NB4 (cell line): ENCODE data around the gene TPST1.

Experiments
- DNase-seq: peaks from one replicate; pipeline ENCODE4 v3.0.0; 2010; ENCODE audit warnings: low read depth
- H3K4me3 ChIP-seq: one replicate; pipeline ENCODE4 v1.5.1; 2011; ENCODE audit warnings: mild to moderate bottlenecking, low read depth, low read length, moderate library complexity
- CTCF ChIP-seq: IDR thresholded peaks from one replicate; pipeline ENCODE4 v1.5.1; 2012; ENCODE audit warnings: low read depth, low read length
- MAX ChIP-seq: IDR thresholded peaks from 2 replicates; pipeline ENCODE4 v1.6.1; 2011; ENCODE audit warnings: low read depth, low read length
- MYC ChIP-seq: IDR thresholded peaks from 2 replicates; pipeline ENCODE4 v1.6.1; 2011; ENCODE audit warnings: low read depth, low read length
- POLR2A ChIP-seq: IDR thresholded peaks from 2 replicates; pipeline ENCODE4 v1.6.1; 2011; ENCODE audit warnings: mild to moderate bottlenecking; ENCODE audit not compliant: insufficient read length; ENCODE audit errors: extremely low read depth

The TPST1 gene

GRCh38 chr7:66236713-66237303, 31.7 kb downstream of the TPST1 start:
- no peak for DNase-seq
- TF ChIP-seq MAX (no peak), POLR2A (no peak)
- H3K4me3 ChIP-seq = no peak overlapping the region

GRCh38 chr7:66237906-66238772, 33.0 kb downstream of the TPST1 start:
- TF ChIP-seq MAX = no peak
- TF ChIP-seq POLR2A = no peak
- no peak for TF ChIP-seq MYC
- TF ChIP-seq CTCF = no peak
- DNase-seq = no peak
- H3K4me3 ChIP-seq = no peak overlapping the region

GRCh38 chr7:66238773-66239466, 33.8 kb downstream of the TPST1 start:
- no peak overlapping the region for H3K4me3 ChIP-seq
- TF ChIP-seq MAX (no peak), CTCF (no peak), MYC (no peak)
- no peak for DNase-seq

GRCh38 chr7:66239467-66239856, 34.3 kb downstream of the TPST1 start:
- TF ChIP-seq MYC = no peak
- no peak for TF ChIP-seq MAX
- TF ChIP-seq CTCF = no peak
- no peak for TF ChIP-seq POLR2A
- no peak for DNase-seq
- no peak overlapping the region for H3K4me3 ChIP-seq

- TF ChIP-seq CTCF = no peak
- no peak for TF ChIP-seq POLR2A
- TF ChIP-seq MAX = no peak
- no peak for TF ChIP-seq MYC
- DNase-seq = no peak
- no peak overlapping the region for H3K4me3 ChIP-seq
These were observed 39.9 kb downstream of the TPST1 start for GRCh38 chr7:66245008-66245407.

GRCh38 chr7:66246554-66247171, 41.5 kb downstream of the TPST1 start:
- no peak for DNase-seq
- no peak overlapping the region for H3K4me3 ChIP-seq
- TF ChIP-seq POLR2A = no peak
